ENCODE results near the gene MACROH2A1. TPM values are rescaled to one million over a fixed set of nuclear protein-coding genes. Genes with fewer than 3 reads are reported as not detected.

The MACROH2A1 gene
- total and polyA plus RNA-seq, 10 of the 15 experiments (the other 5 are each of a cell fraction or from before 2014, with no cell fraction given), result 45.7 to 230 (median 196) TPM

GRCh38 chr5:135429301-135430134, 30.5 kb upstream of the MACROH2A1 start:
- ChIA-PET SMC1A (ENCODE audit: uncharacterized antibody, unreplicated experiment) (no interaction called here), RAD21 (ENCODE audit: unreplicated experiment) (no interaction called here), POLR2A (no interaction called here), CTCF (interaction anchor here (1.8 kb wide), 1 partner anchor 26 kb away, joined by 4 read pairs; no protein-coding TSS in a partner anchor)
- Histone ChIP-seq H3K79me2 (ENCODE audit: control insufficient read depth, insufficient read depth, low read length) (no peaks in the 10 kb centered on the region), H3K4me2 (ENCODE audit: control insufficient read depth, insufficient read depth) (no peak overlapping the region), H3K9me3 (replicated peaks; ENCODE audit: control insufficient read depth, insufficient read depth, low read length) (peaks cover 3% of the 10 kb centered on the region; the same call in 2 of the 3 replicates), H3K27me3 (replicated peaks in 1 of 2; ENCODE audit: control insufficient read depth in 2 of 2, insufficient read depth in 2 of 2, low read length in 1 of 2) (no peaks in the 10 kb centered on the region; a peak in 1 of 4 replicates), H3K9ac (ENCODE audit: control insufficient read depth, insufficient read depth, low read length) (no peak overlapping the region), H4K20me1 (ENCODE audit: control insufficient read depth, insufficient read depth) (no peaks in the 10 kb centered on the region), H2AFZ (ENCODE audit: control insufficient read depth, low read depth, low read length) (no peak overlapping the region), H3K36me3 (ENCODE audit: control insufficient read depth in 2 of 2, insufficient read depth in 2 of 2, low read length in 1 of 2) (no peaks in the 10 kb centered on the region), H3K4me1 (ENCODE audit: control insufficient read depth, insufficient read depth, low read length) (no peaks in the 10 kb centered on the region), H3K27ac (ENCODE audit: control insufficient read depth, insufficient read depth) (no peak overlapping the region), H3K4me3 (no peak overlapping the region)
- no peak for FAIRE-seq
- in situ Hi-C loops (cut with MboI), result no loop called here
- no peak for DNase-seq (ENCODE audit: low read depth, low spot score)
- no TSS peak for BruUV-seq (replicated peaks)
- no peak for TF ChIP-seq ZSCAN29 (IDR thresholded peaks at IDR 0.05)
- WGBS (ENCODE audit: insufficient coverage, insufficient replicate concordance, low lambda C conversion rate, missing lambda C conversion rate), result 45% methylated on average over 12 of the region's 12 CpGs
- ATAC-seq, result no peak
- intact Hi-C loops (cut with micrococcal nuclease; ENCODE audit: unreplicated experiment), result no loop called here

GRCh38 chr5:135428586-135428985, 29.6 kb upstream of the MACROH2A1 start:
- ChIA-PET CTCF (interaction anchor here (1.0 to 1.8 kb wide), 2 partner anchors 27 to 29 kb away, joined by 3 to 4 read pairs; no protein-coding TSS in a partner anchor), SMC1A (ENCODE audit: uncharacterized antibody, unreplicated experiment) (no interaction called here), POLR2A (no interaction called here), RAD21 (ENCODE audit: unreplicated experiment) (no interaction called here)
- no peak overlapping the region for H3K4me3 ChIP-seq
- peaks cover 3% of the 10 kb centered on the region; the same call in 2 of the 3 replicates for H3K9me3 ChIP-seq (replicated peaks; ENCODE audit: control insufficient read depth, insufficient read depth, low read length)
- intact Hi-C loops (cut with micrococcal nuclease; ENCODE audit: unreplicated experiment), result no loop called here
- H3K27ac ChIP-seq (ENCODE audit: control insufficient read depth, insufficient read depth), result no peak overlapping the region
- no peak overlapping the region for H3K4me2 ChIP-seq (ENCODE audit: control insufficient read depth, insufficient read depth)
- no peak for TF ChIP-seq NRF1 (conservative IDR thresholded peaks at IDR 0.05; ENCODE audit: low read depth, low read length)
- no peak for TF ChIP-seq BMI1 (IDR thresholded peaks at IDR 0.05; ENCODE audit: borderline replicate concordance)
- no peak for TF ChIP-seq FOXM1 (IDR thresholded peaks at IDR 0.05; ENCODE audit: low read depth, low read length)
- no peak overlapping the region for H3K9ac ChIP-seq (ENCODE audit: control insufficient read depth, insufficient read depth, low read length)
- H3K27me3 ChIP-seq (replicated peaks in 1 of 2; ENCODE audit: control insufficient read depth in 2 of 2, insufficient read depth in 2 of 2, low read length in 1 of 2), result no peaks in the 10 kb centered on the region; a peak in 1 of 4 replicates
- H2AFZ ChIP-seq (ENCODE audit: control insufficient read depth, low read depth, low read length), result no peak overlapping the region
- H3K36me3 ChIP-seq (ENCODE audit: control insufficient read depth in 2 of 2, insufficient read depth in 2 of 2, low read length in 1 of 2), result no peaks in the 10 kb centered on the region
- in situ Hi-C loops (cut with MboI), result no loop called here
- BruUV-seq (replicated peaks), result no TSS peak
- DNase-seq (ENCODE audit: low read depth, low spot score), result no peak
- H4K20me1 ChIP-seq (ENCODE audit: control insufficient read depth, insufficient read depth), result no peaks in the 10 kb centered on the region
- FAIRE-seq, result no peak
- H3K4me1 ChIP-seq (ENCODE audit: control insufficient read depth, insufficient read depth, low read length), result no peaks in the 10 kb centered on the region
- no peak for ATAC-seq
- no peaks in the 10 kb centered on the region for H3K79me2 ChIP-seq (ENCODE audit: control insufficient read depth, insufficient read depth, low read length)
- WGBS (ENCODE audit: insufficient coverage, insufficient replicate concordance, low lambda C conversion rate, missing lambda C conversion rate), result 21% methylated on average over 1 of the region's 1 CpG
